ENCODE measurements around the gene DOCK3.
A peak's percentile ranks its signal among the peaks of the same experiment; 100 is the strongest.

Gene DOCK3

DNA sequence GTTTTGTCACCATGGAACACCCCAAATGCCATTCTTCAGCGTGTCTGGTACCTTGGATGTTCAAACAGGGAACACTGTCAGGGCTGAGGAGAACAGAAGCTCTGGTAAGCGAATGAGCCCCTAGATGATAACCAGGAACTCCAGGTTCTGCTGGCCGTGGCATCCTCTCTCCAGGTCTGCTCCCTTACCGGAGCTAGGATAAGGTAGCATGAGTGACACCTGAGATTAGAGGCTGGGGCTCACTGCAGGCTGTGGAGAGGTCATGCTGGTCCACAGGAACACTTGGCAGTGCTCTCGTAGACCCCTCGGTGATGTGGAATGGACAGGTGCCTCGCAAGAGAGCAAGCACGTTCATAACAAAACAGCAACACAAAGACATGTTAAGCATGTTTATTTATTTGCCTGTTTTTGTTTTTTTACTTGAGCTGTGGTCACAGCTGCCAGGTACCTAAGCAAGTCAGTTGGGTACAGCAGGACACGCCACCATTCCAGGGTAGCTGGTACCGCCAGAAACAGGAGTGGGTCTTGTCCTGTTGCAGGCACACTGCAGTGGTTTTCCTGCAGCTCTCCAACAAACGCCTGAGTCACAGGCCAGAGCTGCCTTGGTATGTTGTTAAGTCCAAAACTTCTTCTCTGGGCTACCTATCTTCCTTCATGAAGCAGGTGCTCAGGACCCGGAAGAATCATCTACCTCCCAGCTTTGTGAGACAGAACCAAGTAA lies 720.9 kb downstream of the DOCK3 start:
- TF ChIP-seq SIN3A (IDR thresholded peaks at IDR 0.05; ENCODE audit: borderline replicate concordance, insufficient read depth, low read length) (no peak), TAF1 (IDR thresholded peaks at IDR 0.05; ENCODE audit: borderline replicate concordance, insufficient read depth, low read length) (no peak), FOXP2 (optimal IDR thresholded peaks at IDR 0.05; ENCODE audit: borderline replicate concordance, extremely low read depth, extremely low read length, insufficient read depth) (no peak), POLR2AphosphoS5 (IDR thresholded peaks at IDR 0.05; ENCODE audit: low read depth, low read length) (no peak)
- TF ChIP-seq, protein P1, sequence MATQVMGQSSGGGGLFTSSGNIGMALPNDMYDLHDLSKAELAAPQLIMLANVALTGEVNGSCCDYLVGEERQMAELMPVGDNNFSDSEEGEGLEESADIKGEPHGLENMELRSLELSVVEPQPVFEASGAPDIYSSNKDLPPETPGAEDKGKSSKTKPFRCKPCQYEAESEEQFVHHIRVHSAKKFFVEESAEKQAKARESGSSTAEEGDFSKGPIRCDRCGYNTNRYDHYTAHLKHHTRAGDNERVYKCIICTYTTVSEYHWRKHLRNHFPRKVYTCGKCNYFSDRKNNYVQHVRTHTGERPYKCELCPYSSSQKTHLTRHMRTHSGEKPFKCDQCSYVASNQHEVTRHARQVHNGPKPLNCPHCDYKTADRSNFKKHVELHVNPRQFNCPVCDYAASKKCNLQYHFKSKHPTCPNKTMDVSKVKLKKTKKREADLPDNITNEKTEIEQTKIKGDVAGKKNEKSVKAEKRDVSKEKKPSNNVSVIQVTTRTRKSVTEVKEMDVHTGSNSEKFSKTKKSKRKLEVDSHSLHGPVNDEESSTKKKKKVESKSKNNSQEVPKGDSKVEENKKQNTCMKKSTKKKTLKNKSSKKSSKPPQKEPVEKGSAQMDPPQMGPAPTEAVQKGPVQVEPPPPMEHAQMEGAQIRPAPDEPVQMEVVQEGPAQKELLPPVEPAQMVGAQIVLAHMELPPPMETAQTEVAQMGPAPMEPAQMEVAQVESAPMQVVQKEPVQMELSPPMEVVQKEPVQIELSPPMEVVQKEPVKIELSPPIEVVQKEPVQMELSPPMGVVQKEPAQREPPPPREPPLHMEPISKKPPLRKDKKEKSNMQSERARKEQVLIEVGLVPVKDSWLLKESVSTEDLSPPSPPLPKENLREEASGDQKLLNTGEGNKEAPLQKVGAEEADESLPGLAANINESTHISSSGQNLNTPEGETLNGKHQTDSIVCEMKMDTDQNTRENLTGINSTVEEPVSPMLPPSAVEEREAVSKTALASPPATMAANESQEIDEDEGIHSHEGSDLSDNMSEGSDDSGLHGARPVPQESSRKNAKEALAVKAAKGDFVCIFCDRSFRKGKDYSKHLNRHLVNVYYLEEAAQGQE (IDR thresholded peaks at IDR 0.05; ENCODE audit: insufficient read depth in 1 of 2, low read depth in 2 of 2, low read length in 2 of 2), result no peak

DNA sequence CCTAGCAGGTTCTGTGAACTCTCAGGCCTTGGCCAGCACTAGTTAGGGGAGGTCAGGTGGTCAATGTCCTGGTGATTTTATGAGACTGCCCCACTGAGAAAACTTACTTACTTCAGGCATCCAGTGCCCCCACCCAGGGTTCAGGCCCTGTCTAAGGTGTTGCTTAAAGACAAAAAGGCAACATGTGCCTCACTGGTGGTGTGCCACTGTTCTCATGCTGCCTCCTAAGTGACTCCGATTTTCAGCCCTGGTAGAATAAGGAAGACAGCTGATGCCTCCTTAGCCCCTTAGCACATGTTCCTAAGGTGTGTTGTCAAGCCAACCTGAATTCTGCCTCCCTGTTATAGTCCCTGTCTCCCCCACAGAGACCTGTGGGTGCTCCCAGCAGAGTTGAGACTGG lies 721.7 kb downstream of the DOCK3 start:
- TF ChIP-seq POLR2AphosphoS5 (IDR thresholded peaks at IDR 0.05; ENCODE audit: low read depth, low read length), result 0 out of 2 replicates have a peak, but pooled peaks have one; percentile 40
- TF ChIP-seq TAF1 (IDR thresholded peaks at IDR 0.05; ENCODE audit: borderline replicate concordance, insufficient read depth, low read length), result no peak
- TF ChIP-seq, protein P1 (IDR thresholded peaks at IDR 0.05; ENCODE audit: insufficient read depth in 1 of 2, low read depth in 2 of 2, low read length in 2 of 2), result no peak
- no peak for TF ChIP-seq FOXP2 (optimal IDR thresholded peaks at IDR 0.05; ENCODE audit: borderline replicate concordance, extremely low read depth, extremely low read length, insufficient read depth)
- TF ChIP-seq SIN3A (IDR thresholded peaks at IDR 0.05; ENCODE audit: borderline replicate concordance, insufficient read depth, low read length), result no peak

DNA sequence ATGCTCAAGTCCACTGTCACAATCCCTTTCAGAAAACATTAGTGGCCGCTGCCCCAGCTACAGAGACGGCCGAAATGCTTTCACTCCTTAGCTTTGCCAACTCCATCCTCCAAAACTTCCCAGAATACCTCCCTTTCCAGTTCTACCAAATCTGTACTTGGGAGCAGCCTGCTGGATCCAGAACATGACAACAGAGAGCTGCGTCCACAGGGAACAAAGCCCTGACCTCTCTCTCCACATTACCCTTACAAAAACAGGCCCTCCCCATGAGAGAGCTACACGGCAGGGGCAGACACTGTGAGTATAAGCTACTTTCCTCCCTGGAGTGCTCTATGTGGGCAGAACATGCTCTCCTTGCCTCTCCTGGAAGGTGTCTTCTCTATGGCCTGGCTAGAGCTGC lies 722.7 kb downstream of the DOCK3 start:
- TF ChIP-seq FOXP2 (optimal IDR thresholded peaks at IDR 0.05; ENCODE audit: borderline replicate concordance, extremely low read depth, extremely low read length, insufficient read depth), result no peak
- TF ChIP-seq, protein P1 (IDR thresholded peaks at IDR 0.05; ENCODE audit: insufficient read depth in 1 of 2, low read depth in 2 of 2, low read length in 2 of 2), result no peak
- no peak for TF ChIP-seq POLR2AphosphoS5 (IDR thresholded peaks at IDR 0.05; ENCODE audit: low read depth, low read length)
- TF ChIP-seq TAF1 (IDR thresholded peaks at IDR 0.05; ENCODE audit: borderline replicate concordance, insufficient read depth, low read length), result no peak
- TF ChIP-seq SIN3A (IDR thresholded peaks at IDR 0.05; ENCODE audit: borderline replicate concordance, insufficient read depth, low read length), result no peak

DNA sequence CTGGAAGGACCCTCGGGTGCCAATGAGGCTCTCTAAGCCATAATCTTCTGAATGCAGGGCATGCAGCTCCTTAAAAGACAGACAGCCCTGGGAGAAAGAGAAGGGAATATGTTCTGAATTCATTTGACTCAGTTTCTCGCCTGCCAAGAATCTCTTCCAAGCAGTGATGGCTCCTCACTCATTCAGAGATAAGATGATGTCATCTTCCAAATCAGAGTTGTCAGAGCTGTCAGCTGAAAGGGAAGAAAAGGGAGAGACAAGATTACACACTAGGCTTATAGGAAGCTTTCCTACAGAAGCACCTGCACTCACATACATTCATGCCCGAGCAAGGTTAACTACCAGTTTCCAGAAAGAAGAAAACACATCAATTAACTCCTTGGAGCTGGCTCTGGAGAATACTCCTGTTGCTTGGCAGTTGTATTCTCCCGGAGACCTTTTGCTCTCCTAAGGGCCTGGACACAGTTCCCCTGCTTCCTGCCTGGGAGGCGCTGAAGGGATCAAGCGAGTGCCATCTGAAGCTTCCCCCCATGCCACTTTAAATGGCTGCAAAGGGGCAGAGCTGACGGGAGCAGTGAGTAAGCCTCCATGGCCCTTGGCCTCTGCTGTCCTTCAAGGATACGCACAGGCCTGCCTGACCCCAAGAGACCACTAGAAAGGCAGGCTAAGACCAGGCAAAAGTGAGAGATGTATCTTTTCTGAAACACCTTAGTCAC lies 724.0 kb downstream of the DOCK3 start:
- TF ChIP-seq SIN3A (IDR thresholded peaks at IDR 0.05; ENCODE audit: borderline replicate concordance, insufficient read depth, low read length) (no peak), FOXP2 (optimal IDR thresholded peaks at IDR 0.05; ENCODE audit: borderline replicate concordance, extremely low read depth, extremely low read length, insufficient read depth) (no peak), TAF1 (IDR thresholded peaks at IDR 0.05; ENCODE audit: borderline replicate concordance, insufficient read depth, low read length) (no peak), POLR2AphosphoS5 (IDR thresholded peaks at IDR 0.05; ENCODE audit: low read depth, low read length) (no peak)
- TF ChIP-seq, protein P1 (IDR thresholded peaks at IDR 0.05; ENCODE audit: insufficient read depth in 1 of 2, low read depth in 2 of 2, low read length in 2 of 2), result no peak

Data from PFSK-1 (cell line).